HepG2 (cell line): ENCODE results near the gene HBA1. TPM values are rescaled to one million over a fixed set of nuclear protein-coding genes. Genes with fewer than 3 reads are reported as not detected.

Source experiments
- ATAC-seq: fragments of 200-7000 bp; cut with Tn5 transposase; 3 replicates; pipeline ENCODE4 v1.9.1; 2020; ENCODE audit warnings: mild to moderate bottlenecking, moderate library complexity
- BruUV-seq: library from RNA; stranded (reverse); fragments of 400-500 nt; replicated peaks from 2 replicates; lab custom pipeline; 2021; lab: Mats Ljungman, UMichigan
- CTCF ChIA-PET: fragments of 300-600 bp; formaldehyde crosslinking; extraction: SDS; loops from one replicate; lab custom pipeline; 2021; ENCODE audit warnings: low total read pairs, inconsistent platforms, low intra/inter-chr PET ratio; lab: Yijun Ruan, JAX
- POLR2A ChIA-PET: fragments of 350-600 bp; sonication (Branson Sonifier 250); formaldehyde crosslinking; loops from one replicate; lab custom pipeline; 2020; ENCODE audit warnings: antibody characterized with exemption, inconsistent platforms; lab: Yijun Ruan, JAX
- DNase-seq: peaks from one replicate; pipeline ENCODE4 v3.0.0-alpha.2; 2015; ENCODE audit warnings: low spot score
- FAIRE-seq: peaks from 3 replicates; lab custom pipeline; 2011; peaks lifted over from hg19 to GRCh38; lab: Jason Lieb, UNC
- H2AFZ ChIP-seq: one replicate; pipeline ENCODE4 v1.6.1; 2011; ENCODE audit warnings: low read length, inconsistent platforms
- H3K27ac ChIP-seq: fragments of 300-600 bp; 3 replicates; pipeline ENCODE4 v1.8.0; 2011; ENCODE audit warnings: mixed run types, mild to moderate bottlenecking, mixed read lengths, low read length, inconsistent platforms; ENCODE audit not compliant: insufficient read depth; ENCODE audit errors: extremely low read length
- H3K27me3 ChIP-seq, 2 experiments: fragments of 200-600 bp in 1 of 2; 2 replicates in 1 of 2; 3 replicates in 1 of 2; pipeline versions ENCODE4 v1.6.0 to v1.8.0; 2011; ENCODE audit warnings: low read length in 2 of 2, mild to moderate bottlenecking in 2 of 2, moderate library complexity in 2 of 2, inconsistent platforms in 1 of 2; ENCODE audit not compliant: insufficient read depth in 2 of 2, control insufficient read depth in 1 of 2
- H3K36me3 ChIP-seq, 2 experiments: fragments of 200-600 bp in 1 of 2; replicated peaks in 1 of 2; 2 replicates in 1 of 2; 3 replicates in 1 of 2; pipeline versions ENCODE4 v1.5.1 to v1.8.0; 2011; ENCODE audit warnings: low read length in 2 of 2, inconsistent platforms in 1 of 2; ENCODE audit not compliant: insufficient read depth in 2 of 2, control insufficient read depth in 1 of 2
- H3K4me1 ChIP-seq: 2 replicates; pipeline ENCODE4 v1.5.1; 2012; ENCODE audit warnings: low read length, inconsistent platforms; ENCODE audit not compliant: insufficient read depth
- H3K4me2 ChIP-seq: 2 replicates; pipeline ENCODE4 v1.6.0; 2011; ENCODE audit warnings: low read depth, low read length, inconsistent platforms
- H3K4me3 ChIP-seq, 3 experiments: fragments of 200-600 bp in 1 of 3; sonication (generic), shearing (Covaris generic) in 1 of 3; replicated peaks in 1 of 3; 2 replicates each; pipeline ENCODE4 v1.5.1; 2011 to 2016; ENCODE audit warnings: low read length in 3 of 3, inconsistent platforms in 2 of 3, low read depth in 2 of 3, mild to moderate bottlenecking in 2 of 3, control low read depth in 1 of 3, mixed read lengths in 1 of 3; ENCODE audit not compliant: insufficient read depth in 1 of 3
- H3K79me2 ChIP-seq: one replicate; pipeline ENCODE4 v1.6.1; 2011; ENCODE audit warnings: low read length, inconsistent platforms; ENCODE audit not compliant: insufficient read depth
- H3K9ac ChIP-seq: 2 replicates; pipeline ENCODE4 v1.6.0; 2011; ENCODE audit warnings: mild to moderate bottlenecking, low read depth, low read length, inconsistent platforms; ENCODE audit not compliant: insufficient read depth
- H3K9me3 ChIP-seq: 2 replicates; pipeline ENCODE4 v1.5.1; 2012; ENCODE audit warnings: mild to moderate bottlenecking, low read length
- H4K20me1 ChIP-seq: 2 replicates; pipeline ENCODE4 v1.6.0; 2011; ENCODE audit warnings: inconsistent platforms, mild to moderate bottlenecking, low read length, moderate library complexity; ENCODE audit not compliant: insufficient read depth
- KDM4B ChIP-seq: sonication (generic); formaldehyde crosslinking; IDR thresholded peaks from 2 replicates; pipeline ENCODE4 v1.4.0; 2020; ENCODE audit warnings: missing genetic modification reagents
- NFYC ChIP-seq: IDR thresholded peaks from 2 replicates; pipeline ENCODE4 v1.6.1; 2016; ENCODE audit warnings: missing genetic modification reagents, missing compliant biosample characterization
- NPAS2 ChIP-seq: sonication (generic); formaldehyde crosslinking; IDR thresholded peaks from 2 replicates; pipeline ENCODE4 v1.8.0; 2022; ENCODE audit warnings: mild to moderate bottlenecking, missing genetic modification reagents, borderline replicate concordance
- PRDM4 ChIP-seq: sonication (generic); formaldehyde crosslinking; IDR thresholded peaks from 2 replicates; pipeline ENCODE4 v1.9.0; 2021; ENCODE audit warnings: missing genetic modification reagents, borderline replicate concordance
- TBP ChIP-seq: sonication (generic); formaldehyde crosslinking; IDR thresholded peaks from 2 replicates; pipeline ENCODE4 v1.5.0; 2020; ENCODE audit warnings: missing genetic modification reagents
- ZC3H4 ChIP-seq: sonication (generic); formaldehyde crosslinking; IDR thresholded peaks from 2 replicates; pipeline ENCODE4 v1.4.0; 2020; ENCODE audit warnings: missing genetic modification reagents, borderline replicate concordance
- ZNF136 ChIP-seq: sonication (generic); formaldehyde crosslinking; IDR thresholded peaks from 2 replicates; pipeline ENCODE4 v1.8.1; 2022; ENCODE audit warnings: low read depth, mild to moderate bottlenecking, moderate library complexity, missing genetic modification reagents
- ZNF274 ChIP-seq: sonication (generic); formaldehyde crosslinking; IDR thresholded peaks from 2 replicates; pipeline ENCODE4 v1.5.1; 2020; ENCODE audit warnings: mild to moderate bottlenecking, missing genetic modification reagents
- ZNF350 ChIP-seq: sonication (generic); formaldehyde crosslinking; IDR thresholded peaks from 2 replicates; pipeline ENCODE4 v1.4.0; 2020; ENCODE audit warnings: mild to moderate bottlenecking, low read depth, missing genetic modification reagents, borderline replicate concordance
- ZNF570 ChIP-seq: sonication (generic); formaldehyde crosslinking; IDR thresholded peaks from 2 replicates; pipeline ENCODE4 v1.4.0; 2020; ENCODE audit warnings: mild to moderate bottlenecking, missing genetic modification reagents, borderline replicate concordance
- ZNF737 ChIP-seq: sonication (generic); formaldehyde crosslinking; IDR thresholded peaks from 2 replicates; pipeline ENCODE4 v1.5.0; 2020; ENCODE audit warnings: missing genetic modification reagents, mild to moderate bottlenecking, borderline replicate concordance
- WGBS: methylation state at CpG from one replicate; pipeline ENCODE4 v1.1.6; 2017; ENCODE audit warnings: low lambda C conversion rate; 5-methylcytosine and 5-hydroxymethylcytosine counted together
- in situ Hi-C: cut with HindIII; loops from 2 replicates; pipeline ENCODE4 v1.10.0; 2017; ENCODE audit warnings: low pct_unique_long_range_greater_than_20kb; ENCODE audit not compliant: extremely low pct_ligation_motif_present
- intact Hi-C: fragments of 100-400 bp; cut with micrococcal nuclease; formaldehyde crosslinking; loops from one replicate; pipeline ENCODE4 v1.10.0; 2022; ENCODE audit not compliant: unreplicated experiment
- polyA plus RNA-seq, 8 experiments: library from polyadenylated mRNA; depleted of rRNA in 3 of 8; stranded (reverse) in 7 of 8; unstranded in 1 of 8; fragments of >200 nt; fragmentation: Illumina TruSeq in 4 of 8; extraction: Trizol in 4 of 8; gene quantifications; 2 replicates each; pipeline versions ENCODE4 v1.2.1 to v1.2.3, GENCODE V29; 2011 to 2016; ENCODE audit warnings: low read depth in 4 of 8, missing spikeins in 1 of 8, mixed read lengths in 1 of 8; ENCODE audit not compliant: insufficient read depth in 1 of 8
- total RNA-seq, 5 experiments: library from RNA; depleted of rRNA; stranded (reverse); fragments of >200 nt; fragmentation: Illumina TruSeq; extraction: Trizol; gene quantifications; 2 replicates each; pipeline ENCODE4 v1.2.3, GENCODE V29; 2016; ENCODE audit warnings: low read depth in 1 of 5
- TF ChIP-seq, protein P1 (sequence below): sonication (generic); formaldehyde crosslinking; IDR thresholded peaks from 2 replicates; pipeline ENCODE4 v1.4.0; 2020; ENCODE audit warnings: missing genetic modification reagents, mild to moderate bottlenecking, borderline replicate concordance

The HBA1 gene
- total and polyA plus RNA-seq, 2 of the 13 experiments (the other 11 are each of a cell fraction or from before 2014, with no cell fraction given), result 0.59 TPM; not detected in 1

DNA sequence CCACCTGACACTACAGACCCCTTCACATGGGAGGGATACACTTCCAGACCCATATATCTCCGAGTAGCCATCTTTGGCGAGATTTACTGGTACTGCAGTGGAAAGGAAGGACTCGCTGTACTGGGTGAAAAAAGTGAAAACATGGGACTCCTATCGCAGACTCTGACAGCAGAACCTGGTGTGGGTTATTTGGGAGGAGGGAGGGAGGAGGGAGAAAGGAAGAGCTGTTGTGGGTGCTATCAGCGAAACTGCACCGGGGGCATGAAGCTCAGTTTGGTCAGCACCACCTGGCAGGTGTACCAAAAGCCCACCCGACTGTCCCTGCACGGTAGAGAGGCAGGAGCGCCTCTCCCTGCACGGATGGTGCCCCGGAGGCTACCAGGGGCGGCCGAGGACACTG lies 8.7 kb downstream of the HBA1 start:
- WGBS, result 95% methylated on average over 13 of the region's 13 CpGs
- Histone ChIP-seq H3K4me3 (no peak overlapping the region), H3K9ac (no peak overlapping the region), H3K27ac (no peak overlapping the region), H3K27me3 (no peaks in the 10 kb centered on the region), H3K4me2 (no peak overlapping the region), H4K20me1 (0 out of 2 replicates have a peak, but pooled peaks cover 4% of the 10 kb centered on the region), H2AFZ (no peak overlapping the region), H3K9me3 (no peaks in the 10 kb centered on the region), H3K36me3 (peaks cover 15 to 23% of the 10 kb centered on the region in 2 experiments), H3K79me2 (no peaks in the 10 kb centered on the region), H3K4me1 (peaks cover 14% of the 10 kb centered on the region; the same call in 1 of the 2 replicates)
- ChIA-PET POLR2A (no interaction called here), CTCF (no interaction called here)
- TF ChIP-seq ZNF136 (CRISPR knock-in tag), result no peak
- in situ Hi-C loops (no loop called here), intact Hi-C loops (no loop called here)
- DNase-seq, result no peak
- no TSS peak for BruUV-seq
- no peak for ATAC-seq
- no peak for FAIRE-seq

DNA sequence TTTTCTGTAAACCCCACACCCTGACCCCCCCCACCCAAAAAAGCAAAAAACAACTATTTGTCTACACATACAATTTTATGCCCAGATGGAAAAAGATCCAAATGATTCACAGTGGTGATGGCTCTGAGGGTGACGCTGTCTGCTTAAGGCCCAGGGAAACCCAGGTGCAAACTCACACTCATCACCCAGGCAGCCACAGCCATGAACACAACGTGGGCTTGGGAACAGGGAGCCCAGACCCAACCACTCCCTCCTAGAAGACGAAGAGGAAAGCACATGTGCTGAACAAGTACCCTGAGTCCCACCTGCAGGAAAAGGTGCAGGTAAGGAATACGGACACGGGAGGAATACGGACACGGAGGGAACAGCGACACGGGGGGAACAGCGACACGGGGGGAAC lies 9.2 kb downstream of the HBA1 start:
- H3K36me3 ChIP-seq, result peaks cover 15 to 27% of the 10 kb centered on the region in 2 experiments
- TF ChIP-seq ZNF350, result no peak
- no peak for TF ChIP-seq PRDM4 (CRISPR knock-in tag)
- no peak for TF ChIP-seq KDM4B (CRISPR knock-in tag)
- TF ChIP-seq NFYC (CRISPR knock-in tag), result no peak
- TF ChIP-seq NPAS2, result no peak
- no peak for TF ChIP-seq ZNF570 (CRISPR knock-in tag)
- no peak for TF ChIP-seq ZNF274 (CRISPR knock-in tag)
- no peak for TF ChIP-seq ZC3H4 (CRISPR knock-in tag)
- no peak for TF ChIP-seq ZNF737
- TF ChIP-seq TBP (CRISPR knock-in tag), result no peak
- TF ChIP-seq, protein P1, sequence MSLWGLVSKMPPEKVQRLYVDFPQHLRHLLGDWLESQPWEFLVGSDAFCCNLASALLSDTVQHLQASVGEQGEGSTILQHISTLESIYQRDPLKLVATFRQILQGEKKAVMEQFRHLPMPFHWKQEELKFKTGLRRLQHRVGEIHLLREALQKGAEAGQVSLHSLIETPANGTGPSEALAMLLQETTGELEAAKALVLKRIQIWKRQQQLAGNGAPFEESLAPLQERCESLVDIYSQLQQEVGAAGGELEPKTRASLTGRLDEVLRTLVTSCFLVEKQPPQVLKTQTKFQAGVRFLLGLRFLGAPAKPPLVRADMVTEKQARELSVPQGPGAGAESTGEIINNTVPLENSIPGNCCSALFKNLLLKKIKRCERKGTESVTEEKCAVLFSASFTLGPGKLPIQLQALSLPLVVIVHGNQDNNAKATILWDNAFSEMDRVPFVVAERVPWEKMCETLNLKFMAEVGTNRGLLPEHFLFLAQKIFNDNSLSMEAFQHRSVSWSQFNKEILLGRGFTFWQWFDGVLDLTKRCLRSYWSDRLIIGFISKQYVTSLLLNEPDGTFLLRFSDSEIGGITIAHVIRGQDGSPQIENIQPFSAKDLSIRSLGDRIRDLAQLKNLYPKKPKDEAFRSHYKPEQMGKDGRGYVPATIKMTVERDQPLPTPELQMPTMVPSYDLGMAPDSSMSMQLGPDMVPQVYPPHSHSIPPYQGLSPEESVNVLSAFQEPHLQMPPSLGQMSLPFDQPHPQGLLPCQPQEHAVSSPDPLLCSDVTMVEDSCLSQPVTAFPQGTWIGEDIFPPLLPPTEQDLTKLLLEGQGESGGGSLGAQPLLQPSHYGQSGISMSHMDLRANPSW (CRISPR knock-in tag), result no peak

More for the DNA sequence above, 9.2 kb downstream of the HBA1 start:
- no peak for FAIRE-seq
- Histone ChIP-seq H3K4me1 (peaks cover 11% of the 10 kb centered on the region; the same call in 1 of the 2 replicates), H2AFZ (no peak overlapping the region), H3K79me2 (no peaks in the 10 kb centered on the region), H3K4me3 (no peak overlapping the region), H3K9me3 (no peaks in the 10 kb centered on the region), H3K9ac (no peak overlapping the region), H3K27me3 (no peaks in the 10 kb centered on the region), H3K4me2 (no peak overlapping the region), H4K20me1 (0 out of 2 replicates have a peak, but pooled peaks cover 4% of the 10 kb centered on the region), H3K27ac (no peak overlapping the region)
- in situ Hi-C loops (no loop called here), intact Hi-C loops (no loop called here)
- no peak for ATAC-seq
- DNase-seq, result no peak
- 94% methylated on average over 11 of the region's 11 CpGs for WGBS
- CTCF ChIA-PET, result no interaction called here
- no TSS peak for BruUV-seq
- POLR2A ChIA-PET, result no interaction called here
